Activated CD8-positive, alpha-beta memory T cell treated with anti-CD3 and anti-CD28 coated beads, Interleukin-2, amount 50 U/mL, for 48 hours (primary cell): ENCODE results near the gene CDH5.

ENCODE experiments used
- DNase-seq: peaks from one replicate; pipeline ENCODE4 v3.0.0-alpha.2; 2020

CDH5 gene

GRCh38 chr16:66375451-66375850, 9.0 kb downstream of the CDH5 start:
- DNase-seq, result no peak

- no peak for DNase-seq
Observed at GRCh38 chr16:66376114-66376513, 9.6 kb downstream of the CDH5 start.

GRCh38 chr16:66376577-66377305, 10.2 kb downstream of the CDH5 start:
- no peak for DNase-seq

GRCh38 chr16:66377324-66377723, 10.8 kb downstream of the CDH5 start:
- DNase-seq, result no peak

- no peak for DNase-seq
Observed at GRCh38 chr16:66378741-66379570, 12.5 kb downstream of the CDH5 start.

- no peak for DNase-seq
Observed at GRCh38 chr16:66379571-66379941, 13.1 kb downstream of the CDH5 start.

- DNase-seq, result no peak
Observed at GRCh38 chr16:66380421-66380820, 13.9 kb downstream of the CDH5 start.

GRCh38 chr16:66381585-66382170, 15.2 kb downstream of the CDH5 start:
- DNase-seq, result no peak

- no peak for DNase-seq
Observed at GRCh38 chr16:66382171-66382965, 15.9 kb downstream of the CDH5 start.

GRCh38 chr16:66382966-66383299, 16.4 kb downstream of the CDH5 start:
- DNase-seq, result no peak

GRCh38 chr16:66383551-66383950, 17.1 kb downstream of the CDH5 start:
- no peak for DNase-seq

GRCh38 chr16:66385415-66385814, 18.9 kb downstream of the CDH5 start:
- DNase-seq, result no peak

- no peak for DNase-seq
Observed at GRCh38 chr16:66386629-66387622, 20.4 kb downstream of the CDH5 start.

GRCh38 chr16:66387817-66388332, 21.4 kb downstream of the CDH5 start:
- no peak for DNase-seq

- DNase-seq, result no peak
Observed at GRCh38 chr16:66388350-66389139, 22.1 kb downstream of the CDH5 start.

GRCh38 chr16:66389256-66390176, 23.0 kb downstream of the CDH5 start:
- peak; percentile 12 for DNase-seq

GRCh38 chr16:66390346-66391108, 24.0 kb downstream of the CDH5 start:
- peak; percentile 37 for DNase-seq

- peak; percentile 37 for DNase-seq
Observed at GRCh38 chr16:66391726-66392670, 25.5 kb downstream of the CDH5 start.
